ENCODE measurements around the gene EMX1.

GRCh38 chr2:72916743-72917137 is 579 bp upstream of the EMX1 start:
- TF ChIP-seq CTCF (IDR thresholded peaks at IDR 0.05) (no peak), EZH2phosphoT487 (IDR thresholded peaks at IDR 0.05) (no peak)
